HG03342 (cell line): ENCODE data around the gene APBA1.

Experiments used
- ATAC-seq: cut with Tn5 transposase; IDR thresholded peaks from one replicate; pipeline ENCODE4 v1.9.1; 2021; ENCODE audit warnings: mild to moderate bottlenecking, moderate library complexity; ENCODE audit not compliant: unreplicated experiment

APBA1 gene

DNA sequence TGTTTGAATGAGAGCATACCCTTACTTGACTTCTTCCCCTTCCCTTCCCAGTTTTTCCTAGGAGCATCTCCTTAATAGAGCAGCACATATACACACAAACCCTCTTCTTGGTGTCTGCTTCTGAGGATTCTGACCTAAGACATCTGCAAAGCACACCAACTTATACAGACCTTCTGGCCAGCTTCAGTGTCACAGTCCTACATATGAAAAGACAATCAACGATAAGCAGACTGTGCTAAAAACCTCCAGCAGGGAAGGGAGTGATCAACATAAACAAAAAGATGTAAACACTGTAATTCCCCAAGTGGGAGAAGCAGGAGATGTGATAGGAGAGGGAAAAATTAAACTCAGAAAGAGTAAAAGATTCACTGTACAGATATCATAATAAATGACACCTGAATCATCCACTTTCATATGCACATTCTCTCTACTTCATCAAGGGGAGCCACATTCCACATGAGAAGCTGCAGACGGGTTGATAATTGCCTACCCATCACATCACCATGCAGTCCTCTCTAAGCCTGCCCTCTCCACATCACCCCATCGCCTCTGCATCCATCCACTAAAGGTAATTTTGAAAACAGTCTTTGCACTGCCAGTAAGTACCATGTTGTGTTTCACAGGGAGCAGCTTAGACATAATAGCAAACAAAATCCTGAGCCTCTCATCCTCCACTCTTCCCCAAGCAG lies 13.0 kb downstream of the APBA1 start:
- ATAC-seq: no peak

DNA sequence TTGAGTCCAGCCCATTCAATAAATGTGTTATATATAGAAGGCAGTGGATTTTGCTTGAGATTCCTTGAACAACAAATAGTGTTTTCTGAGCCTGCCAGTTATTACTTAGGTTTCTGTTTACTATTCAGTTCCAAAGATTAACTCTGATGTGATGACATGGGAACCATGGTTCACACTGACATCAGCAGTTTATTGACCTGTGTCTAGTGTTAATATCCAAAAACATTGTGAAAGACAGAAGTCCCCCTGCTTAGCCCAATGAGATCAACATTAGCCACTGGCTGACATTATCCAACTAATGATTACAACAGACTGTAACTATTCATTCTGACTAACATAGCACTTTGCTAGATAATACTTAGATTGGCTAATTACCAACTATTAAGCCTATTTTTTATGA lies 14.9 kb downstream of the APBA1 start:
- ATAC-seq: no peak

DNA sequence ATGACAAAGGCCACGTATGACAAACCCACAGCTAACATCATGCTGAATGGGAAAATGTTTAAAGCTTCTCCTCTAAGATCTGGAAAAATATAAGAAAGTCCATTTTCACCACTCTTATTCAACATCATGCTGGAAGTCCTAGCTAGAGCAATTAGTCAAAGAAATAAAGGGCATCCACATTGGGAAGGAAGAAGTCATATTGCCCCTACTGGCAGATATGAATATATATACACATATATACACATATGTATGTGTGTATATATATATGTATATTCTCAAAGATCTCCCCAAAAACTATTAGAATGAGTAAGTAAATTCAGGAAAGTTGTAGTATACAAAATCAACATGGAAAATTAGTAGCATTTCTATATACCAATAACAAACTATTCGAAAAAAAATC lies 17.1 kb downstream of the APBA1 start:
- ATAC-seq: no peak

DNA sequence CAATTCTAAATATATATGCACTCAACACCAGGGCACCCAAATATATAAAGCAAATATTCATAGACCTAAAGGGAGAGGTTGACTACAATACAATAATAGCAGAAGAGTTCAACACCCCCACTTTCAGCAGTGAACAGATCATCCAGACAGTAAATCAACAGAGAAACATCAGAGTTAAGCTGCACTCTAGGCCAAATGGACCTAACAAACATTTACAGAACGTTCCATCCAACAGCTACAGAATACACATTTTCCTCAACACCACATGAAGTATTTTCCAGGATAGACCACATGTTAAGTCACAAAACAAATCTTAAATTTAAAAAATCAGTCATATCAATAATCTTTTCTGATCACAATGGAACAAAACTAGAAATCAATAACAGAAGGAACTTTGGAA lies 18.9 kb downstream of the APBA1 start:
- no peak for ATAC-seq

DNA sequence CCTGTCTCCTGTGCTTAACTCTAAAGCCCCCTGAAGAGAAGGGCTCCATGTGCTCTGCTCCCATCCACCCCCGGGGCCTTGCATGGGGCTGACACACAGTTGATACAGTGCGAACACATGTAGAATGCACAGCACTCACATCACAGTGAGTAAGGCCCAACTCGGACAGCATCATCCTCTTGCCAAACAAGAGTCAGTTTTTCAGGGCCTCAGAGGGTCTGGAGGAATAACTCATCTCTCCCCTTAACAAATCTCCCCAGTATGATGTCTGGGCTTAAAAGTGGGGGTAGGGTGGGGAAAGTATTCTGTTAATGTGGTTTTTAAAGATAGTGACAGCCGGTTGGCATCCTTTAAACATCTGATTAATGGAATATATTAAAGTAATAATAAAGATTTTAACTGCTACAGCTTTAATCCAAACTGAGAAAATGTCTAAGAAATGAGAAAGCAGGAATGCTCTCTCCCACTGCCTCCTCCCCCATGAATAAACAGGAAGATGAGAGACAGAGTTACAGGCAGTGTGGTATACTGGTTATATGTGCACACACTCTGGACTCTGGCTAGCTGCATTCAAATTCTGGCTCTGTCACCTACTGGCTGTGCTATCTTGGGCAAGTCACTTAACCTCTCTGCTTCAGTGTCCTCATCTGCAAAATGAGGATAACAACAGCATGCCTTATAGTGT lies 22.5 kb downstream of the APBA1 start:
- ATAC-seq: no peak

DNA sequence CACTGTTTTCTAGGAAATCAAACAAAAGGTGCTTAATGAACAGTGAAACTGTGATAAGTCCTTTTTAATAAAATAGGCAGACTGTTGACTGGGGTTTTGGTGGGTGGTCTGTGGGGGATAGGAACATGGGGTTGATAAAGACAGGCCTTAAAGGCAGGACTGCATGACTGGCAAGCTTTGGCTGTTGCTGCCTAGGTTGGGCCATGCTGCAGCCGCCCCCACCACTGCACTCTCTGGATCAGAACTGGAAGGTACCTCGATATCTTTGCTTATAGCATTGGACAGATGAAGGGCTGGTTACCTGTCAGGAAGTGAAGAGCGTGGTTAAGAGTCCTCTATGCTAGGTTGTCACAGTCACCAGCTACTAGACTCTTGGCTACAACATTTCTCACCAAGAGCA lies 24.4 kb downstream of the APBA1 start:
- ATAC-seq: no peak

DNA sequence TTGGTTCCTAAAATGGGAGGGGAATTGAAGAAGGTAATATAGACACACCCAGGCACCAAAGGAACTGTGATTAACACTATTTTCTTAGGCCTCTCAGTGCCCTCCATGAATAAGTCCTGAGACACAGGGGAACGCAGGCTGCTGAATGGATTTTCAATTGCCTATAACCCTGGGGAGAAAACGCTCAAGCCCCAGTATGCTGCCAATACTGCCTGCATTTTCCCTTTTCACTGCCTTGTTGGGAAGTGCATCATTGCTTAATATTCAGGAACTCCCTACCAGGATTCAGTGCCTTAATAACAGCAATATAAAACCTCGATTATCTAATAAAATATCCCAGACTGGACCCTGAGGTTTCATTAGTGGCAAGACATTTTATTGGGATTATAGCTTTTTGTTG lies 25.4 kb downstream of the APBA1 start:
- ATAC-seq: no peak

DNA sequence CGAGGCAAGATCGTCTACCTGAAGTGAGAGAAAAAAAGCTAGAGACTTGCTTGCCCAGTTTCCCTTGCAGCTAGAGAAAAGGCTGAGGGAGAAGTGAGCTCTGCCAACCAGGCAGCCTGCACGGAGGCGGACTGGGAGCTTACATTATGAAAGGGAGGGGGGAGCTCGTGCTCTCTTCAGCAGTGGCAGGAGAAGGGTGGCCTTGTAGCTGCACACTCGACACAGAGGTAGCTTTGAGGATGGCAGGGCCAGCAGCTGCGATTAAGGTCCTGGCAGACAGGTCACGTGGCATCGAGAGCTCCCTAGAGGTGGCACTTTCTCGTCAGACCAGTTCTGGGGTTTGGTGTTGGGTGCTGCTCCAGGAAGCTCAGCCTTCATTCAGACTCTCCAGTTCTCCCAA lies 26.7 kb downstream of the APBA1 start:
- ATAC-seq: no peak

DNA sequence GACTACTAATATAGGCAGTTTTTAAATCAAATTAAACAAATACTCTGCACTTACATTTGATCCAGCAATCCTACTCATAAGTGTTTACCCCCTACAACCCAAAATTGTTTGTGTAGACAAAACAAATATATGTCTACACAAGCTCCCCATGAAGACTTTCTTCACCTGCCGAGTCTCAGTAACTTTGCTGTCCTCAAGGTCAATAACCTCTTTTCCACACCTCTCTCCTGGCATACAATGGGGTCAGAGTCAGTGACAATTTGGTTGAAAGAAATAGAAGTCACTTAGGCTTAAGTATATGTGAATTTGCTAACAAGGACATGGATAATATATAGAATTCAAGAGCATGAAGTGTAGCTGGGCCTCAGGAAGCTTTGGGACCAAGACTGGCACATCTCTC lies 29.1 kb downstream of the APBA1 start:
- no peak for ATAC-seq

DNA sequence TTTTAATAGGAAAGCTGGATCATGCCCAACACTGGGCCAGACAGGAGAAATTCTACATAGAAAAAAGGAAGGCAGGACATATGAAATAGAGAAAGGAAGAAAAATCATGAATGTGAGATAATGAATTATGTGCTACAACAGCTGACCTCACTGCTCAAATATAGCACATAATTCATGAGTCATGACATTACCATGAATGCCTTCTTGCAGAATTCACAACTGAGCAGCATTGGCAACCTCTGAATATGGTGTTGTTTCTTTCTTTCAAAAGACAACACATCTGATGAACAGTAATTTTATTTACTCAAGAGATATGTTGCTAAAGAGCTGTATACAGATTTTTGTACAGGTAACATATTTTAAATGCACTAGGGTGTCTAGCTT lies 34.4 kb downstream of the APBA1 start:
- no peak for ATAC-seq

DNA sequence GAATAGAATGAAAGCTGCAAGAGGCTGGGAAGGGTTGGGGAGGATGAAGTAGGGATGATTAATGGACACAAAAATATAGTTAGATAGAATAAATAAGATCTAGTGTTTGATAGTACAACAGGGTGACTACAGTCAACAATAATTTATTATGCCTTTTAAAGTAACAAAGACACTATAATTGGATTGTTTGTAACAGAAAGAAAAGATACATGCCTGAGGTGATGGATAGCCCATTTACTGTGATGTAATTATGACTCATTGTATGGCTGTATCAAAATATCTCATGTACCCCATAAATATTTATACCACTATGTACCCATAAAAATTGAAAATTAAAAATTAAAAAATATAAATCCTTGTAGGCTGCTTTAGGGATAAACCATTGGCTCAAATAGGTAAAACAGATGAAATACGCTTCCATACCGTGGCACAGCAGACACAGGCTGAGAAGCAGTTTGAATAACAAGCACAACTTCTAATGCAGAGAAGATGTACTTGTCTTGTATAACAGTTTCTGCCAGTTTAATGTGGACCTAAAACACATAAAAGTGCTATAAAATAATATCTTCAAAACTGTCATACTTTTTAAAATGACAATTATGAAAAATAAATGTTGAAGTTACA lies 34.9 kb downstream of the APBA1 start:
- ATAC-seq: no peak

DNA sequence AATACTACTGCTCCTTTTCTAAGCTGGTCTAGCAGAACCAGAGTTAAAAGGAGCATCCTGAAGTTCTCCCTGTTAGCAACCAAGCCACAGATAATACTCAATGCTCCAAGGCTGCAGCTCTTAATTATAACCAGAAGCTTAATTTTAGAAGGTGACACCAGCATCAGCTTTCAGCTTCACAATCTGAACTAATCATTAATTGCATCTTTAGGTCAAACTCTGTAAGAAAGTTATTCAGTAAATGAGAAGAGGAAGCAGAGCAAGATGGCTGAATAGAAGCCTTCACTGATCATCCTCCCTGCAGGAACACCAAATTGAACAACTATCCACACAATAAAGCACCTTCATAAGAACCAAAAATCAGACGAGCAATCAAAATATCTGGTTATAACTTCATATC lies 38.5 kb downstream of the APBA1 start:
- ATAC-seq: no peak

DNA sequence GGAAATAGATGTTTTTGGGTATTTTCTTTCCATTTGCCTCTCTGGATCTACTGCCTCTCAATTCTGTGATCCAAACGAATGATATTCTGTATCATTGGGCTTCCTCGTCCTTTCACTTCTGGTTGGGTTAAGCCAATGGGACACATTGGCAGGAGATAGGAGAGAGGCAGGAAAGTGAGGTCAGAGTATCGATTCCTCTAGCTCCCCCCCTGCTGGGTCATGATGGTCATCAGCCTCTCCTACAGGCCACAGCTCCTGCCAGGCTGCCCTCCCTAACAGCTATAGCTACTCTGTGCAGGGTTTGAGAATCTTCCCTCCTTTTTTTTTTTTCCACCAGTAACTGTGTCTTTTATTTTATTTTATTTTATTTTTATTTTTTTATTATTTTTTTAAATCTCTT lies 39.4 kb downstream of the APBA1 start:
- ATAC-seq: no peak

DNA sequence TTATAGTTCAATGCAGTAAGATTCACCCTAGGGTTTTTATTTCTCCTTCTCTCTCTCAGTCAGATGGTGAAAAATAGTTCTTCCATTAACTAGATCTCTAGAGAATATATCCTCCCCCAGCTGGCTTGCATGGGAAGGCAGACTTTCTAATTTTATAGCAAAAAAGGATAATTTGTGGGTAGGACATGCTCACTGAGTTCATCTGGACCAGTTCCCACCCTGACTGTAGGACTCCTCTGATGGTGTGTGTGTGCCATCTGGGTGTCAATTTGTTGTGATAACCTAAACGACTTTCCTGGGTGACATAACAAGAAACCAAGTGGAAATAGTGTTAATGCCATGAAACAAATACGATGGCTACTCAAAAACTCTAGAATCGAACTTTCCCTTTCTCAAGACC lies 44.9 kb downstream of the APBA1 start:
- no peak for ATAC-seq

DNA sequence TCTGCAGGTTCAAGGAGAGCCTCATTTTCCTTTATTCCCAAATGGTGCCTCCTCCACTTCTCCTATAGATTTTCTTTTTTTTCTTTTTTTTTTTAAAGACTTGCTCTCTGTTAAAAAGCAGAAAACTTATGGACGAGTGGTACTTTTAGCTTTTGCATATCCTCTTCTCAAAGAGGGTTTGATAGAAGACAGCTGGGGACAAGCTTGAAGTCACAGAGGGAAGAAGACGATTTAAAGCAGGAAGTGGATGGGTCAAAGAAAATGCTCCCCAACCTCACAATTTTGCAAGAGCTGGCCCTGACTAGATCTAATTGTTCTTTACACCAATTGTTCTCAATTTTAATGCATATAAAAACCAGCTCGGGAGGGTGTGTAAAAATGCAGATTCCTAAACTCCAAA lies 48.9 kb downstream of the APBA1 start:
- no peak for ATAC-seq

DNA sequence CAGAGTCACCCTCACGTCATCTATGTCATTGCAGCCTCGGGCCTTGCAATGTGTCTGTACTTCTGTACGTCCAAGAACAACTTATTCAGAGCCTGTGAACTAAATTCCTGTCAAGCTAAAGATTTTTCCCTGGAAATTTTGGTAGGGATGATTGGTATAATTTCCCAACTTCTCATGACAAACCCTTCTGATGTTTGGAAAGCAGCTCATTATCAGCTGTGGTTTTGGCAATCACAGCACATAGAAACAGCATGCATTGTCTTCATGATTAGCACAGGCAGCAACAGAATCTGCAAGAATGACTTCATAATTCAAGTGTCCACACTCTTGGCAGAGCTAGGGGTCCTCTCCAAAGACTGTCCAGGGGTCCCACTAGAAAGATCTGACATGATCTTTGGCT lies 49.5 kb downstream of the APBA1 start:
- ATAC-seq: no peak

DNA sequence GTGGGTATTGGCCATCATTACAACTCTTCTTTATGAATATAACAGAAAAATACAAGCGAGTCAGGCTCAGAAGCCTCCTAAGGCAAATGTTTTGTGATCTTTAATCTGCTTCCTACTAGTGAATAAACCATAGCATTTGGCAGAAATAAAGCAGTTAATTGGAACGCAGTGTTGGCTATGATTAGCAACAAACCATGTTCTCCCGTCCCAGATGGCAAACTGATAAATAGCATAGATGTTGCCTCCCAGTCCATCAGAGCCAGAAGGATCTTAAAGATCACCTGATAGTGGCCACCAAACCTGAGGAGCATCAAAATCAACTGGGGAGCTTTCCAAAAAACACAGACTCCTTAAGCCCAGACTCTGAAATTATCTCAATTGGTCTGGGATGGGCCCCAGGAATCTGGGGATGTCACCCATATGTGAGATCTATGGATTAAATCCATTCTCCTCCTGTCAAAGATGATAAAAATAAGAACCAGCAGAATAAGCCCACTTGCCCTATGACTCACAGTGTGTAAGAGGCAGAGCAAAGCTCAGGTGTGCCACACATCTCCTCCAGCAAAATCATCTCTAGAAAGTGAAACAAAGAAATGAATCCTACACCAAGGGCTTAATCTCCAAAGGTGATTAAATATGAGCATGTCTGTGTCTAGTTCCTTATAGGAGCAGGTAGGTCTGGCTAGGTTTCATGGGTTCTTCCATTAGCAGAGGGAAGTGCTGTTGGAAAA lies 50.3 kb downstream of the APBA1 start:
- no peak for ATAC-seq

DNA sequence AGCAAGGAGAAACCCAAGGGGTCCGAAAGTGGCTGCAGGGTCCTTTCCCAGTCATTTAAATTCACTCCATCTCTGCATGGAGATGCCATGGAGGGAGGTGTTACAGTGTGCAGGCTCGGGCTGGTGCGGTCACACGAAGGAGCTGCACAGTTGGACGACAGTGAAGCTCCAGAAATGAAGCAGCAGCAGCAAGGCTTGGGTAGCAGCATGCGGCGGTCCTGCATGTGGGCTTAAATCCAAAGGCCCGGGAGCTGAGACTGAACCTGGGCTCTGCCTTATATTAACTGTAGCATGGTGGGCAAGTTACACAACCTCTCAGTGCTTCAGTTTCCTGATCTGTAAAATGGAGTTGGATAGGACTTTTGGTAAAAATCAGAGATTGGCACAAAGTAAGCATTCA lies 51.4 kb downstream of the APBA1 start:
- no peak for ATAC-seq

DNA sequence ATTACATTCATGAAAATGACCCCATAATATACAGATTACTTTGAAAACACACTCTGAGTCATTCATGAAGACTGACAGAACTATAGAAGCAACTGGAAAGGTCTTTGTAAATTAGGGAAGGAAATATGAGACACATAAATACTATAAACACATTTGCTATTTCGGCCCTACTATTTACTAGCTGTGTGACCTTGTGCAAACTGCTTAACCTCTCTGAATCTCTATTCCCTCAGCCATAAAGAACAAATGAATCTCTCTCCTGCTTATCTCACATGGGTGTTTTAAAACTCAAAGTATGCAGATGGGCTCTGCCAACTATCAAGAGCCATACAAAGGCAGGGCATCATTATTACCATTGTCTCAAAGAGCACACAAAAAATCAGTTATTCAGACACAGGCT lies 52.9 kb downstream of the APBA1 start:
- ATAC-seq: no peak

DNA sequence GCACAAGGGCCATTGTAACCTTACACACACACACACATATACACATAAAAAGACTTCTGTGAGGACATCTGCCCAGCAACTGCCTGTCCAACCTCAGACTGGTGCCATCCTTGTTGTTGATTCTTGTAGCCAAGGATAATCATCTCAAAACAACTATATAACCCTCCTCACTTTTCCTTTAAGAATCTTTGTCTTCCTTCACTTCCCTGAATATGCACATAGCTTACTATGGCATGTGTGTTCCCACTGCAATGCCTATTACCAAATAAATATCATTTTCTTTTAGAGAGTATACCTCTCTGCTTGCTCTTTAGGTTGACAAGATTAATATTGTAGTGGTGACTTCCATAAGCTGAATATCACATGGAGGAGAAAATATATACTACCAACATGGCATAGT lies 55.2 kb downstream of the APBA1 start:
- no peak for ATAC-seq

DNA sequence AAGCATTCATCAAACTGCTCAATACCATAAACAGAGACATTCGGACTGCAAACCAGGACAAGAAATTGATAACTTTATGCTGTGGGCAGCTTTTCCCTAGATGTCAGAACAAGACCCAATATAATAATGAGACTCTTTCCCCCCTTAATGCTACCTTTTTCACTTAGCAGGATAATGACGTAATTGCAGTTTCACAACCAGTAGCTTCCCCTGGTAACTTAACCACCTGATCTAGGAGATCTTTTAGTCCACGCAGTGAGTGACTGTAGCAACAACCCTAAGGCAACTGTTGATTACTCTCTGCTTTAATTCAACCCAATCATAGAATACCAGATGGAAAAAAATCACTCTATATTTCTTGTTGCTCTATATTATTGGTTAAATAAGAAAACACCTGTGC lies 56.3 kb downstream of the APBA1 start:
- no peak for ATAC-seq

DNA sequence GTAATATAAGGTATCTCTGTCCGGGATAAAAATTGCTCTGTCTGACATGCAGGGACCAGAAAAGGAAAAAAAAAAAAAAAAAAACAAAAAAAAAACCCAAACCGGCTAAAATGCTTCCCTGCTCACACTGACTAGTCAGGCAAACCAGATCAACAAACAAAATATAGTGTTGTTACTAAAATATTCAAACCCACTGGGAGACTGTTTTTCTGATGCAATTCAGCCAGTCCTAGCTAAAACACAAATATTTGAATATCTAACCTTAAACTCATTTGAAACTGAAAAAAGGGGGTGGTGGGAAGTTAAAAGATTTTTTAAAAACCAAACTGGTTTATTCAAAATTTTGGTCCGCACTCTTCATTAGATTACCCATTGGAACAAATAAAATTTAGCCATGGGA lies 61.0 kb downstream of the APBA1 start:
- no peak for ATAC-seq
